Mucosa of stomach (tissue), 1 donor: ENCODE measurements around the gene CASP12.

ENCODE experiments used
- H3K27me3 ChIP-seq: one replicate; pipeline ENCODE4 v1.7.0; 2013; ENCODE audit warnings: mild to moderate bottlenecking, low read length; ENCODE audit not compliant: control insufficient read depth, insufficient read depth
- H3K36me3 ChIP-seq: one replicate; pipeline ENCODE4 v1.7.0; 2013; ENCODE audit warnings: low read length; ENCODE audit not compliant: control insufficient read depth, insufficient read depth
- H3K4me1 ChIP-seq: one replicate; pipeline ENCODE4 v1.7.0; 2013; ENCODE audit warnings: mild to moderate bottlenecking, low read length; ENCODE audit not compliant: control insufficient read depth, insufficient read depth
- H3K4me3 ChIP-seq: one replicate; pipeline ENCODE4 v1.7.0; 2013; ENCODE audit warnings: low read length
- H3K9ac ChIP-seq: one replicate; pipeline ENCODE4 v1.7.0; 2013; ENCODE audit warnings: mild to moderate bottlenecking, low read length, moderate library complexity
- H3K9me3 ChIP-seq: one replicate; pipeline ENCODE4 v1.7.0; 2013; ENCODE audit warnings: mild to moderate bottlenecking, low read length, moderate library complexity; ENCODE audit not compliant: control insufficient read depth
- donor health status: Pancreatic carcinoma.

CASP12 gene

GRCh38 chr11:104852811-104853210, 45.4 kb downstream of the CASP12 start:
- Histone ChIP-seq H3K4me1 (no peaks in the 10 kb centered on the region), H3K36me3 (no peaks in the 10 kb centered on the region), H3K27me3 (no peaks in the 10 kb centered on the region), H3K9ac (no peak overlapping the region), H3K4me3 (no peak overlapping the region), H3K9me3 (no peaks in the 10 kb centered on the region)

DNA sequence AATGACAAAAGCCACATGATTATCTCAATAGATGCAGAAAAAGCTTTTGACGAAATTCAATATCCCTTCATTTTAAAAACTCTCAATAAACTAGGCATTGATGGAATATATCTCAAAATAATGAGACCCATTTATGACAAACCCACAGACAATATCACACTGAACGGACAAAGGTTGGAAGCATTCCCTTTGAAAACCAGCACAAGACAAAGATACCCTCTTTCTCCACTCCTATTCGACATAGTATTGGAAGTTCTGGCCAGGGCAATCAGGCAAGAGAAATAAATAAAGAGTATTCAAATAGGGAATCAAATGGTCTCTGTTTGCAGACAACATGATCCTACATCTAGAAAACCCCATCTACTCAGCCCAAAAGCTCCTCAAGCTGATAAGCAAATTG, 52.0 kb downstream of the CASP12 start:
- Histone ChIP-seq H3K4me1 (no peaks in the 10 kb centered on the region), H3K27me3 (no peaks in the 10 kb centered on the region), H3K9me3 (no peaks in the 10 kb centered on the region), H3K36me3 (no peaks in the 10 kb centered on the region), H3K9ac (no peak overlapping the region), H3K4me3 (no peak overlapping the region)

- Histone ChIP-seq H3K4me3 (no peak overlapping the region), H3K9me3 (no peaks in the 10 kb centered on the region), H3K36me3 (no peaks in the 10 kb centered on the region), H3K9ac (no peak overlapping the region), H3K4me1 (no peaks in the 10 kb centered on the region), H3K27me3 (no peaks in the 10 kb centered on the region)
These were observed 53.8 kb downstream of the CASP12 start for GRCh38 chr11:104844451-104844850.

DNA sequence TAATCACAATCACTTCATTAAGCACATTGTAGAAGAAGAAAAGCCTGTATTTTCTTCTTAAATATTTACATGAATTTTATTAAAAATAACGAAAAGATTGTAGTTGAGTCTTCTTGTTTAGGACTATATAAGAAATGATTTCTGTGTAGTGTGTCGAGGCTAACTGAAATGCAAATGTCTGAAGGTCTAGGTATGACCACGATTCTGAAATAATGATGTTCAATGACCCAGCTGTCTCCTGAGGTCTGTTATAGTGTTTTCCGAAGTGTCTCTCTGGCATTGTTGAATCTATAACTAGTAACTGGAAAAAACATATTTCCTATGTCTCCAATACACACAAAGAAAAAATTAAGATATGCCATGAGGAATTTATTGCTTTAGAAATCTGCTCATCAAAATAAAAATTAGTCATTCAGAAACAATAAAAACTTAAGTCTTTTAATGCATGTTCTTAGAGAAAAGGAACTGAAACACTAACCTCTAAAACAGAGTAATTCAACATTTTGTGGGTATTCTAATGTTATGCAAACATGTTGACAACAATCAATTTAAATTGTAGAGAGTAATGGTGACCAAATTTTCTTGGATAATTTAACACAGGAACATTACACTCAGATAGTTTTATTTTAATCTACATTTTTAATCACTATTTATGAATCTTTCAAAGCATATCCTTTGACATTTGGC, 55.0 kb downstream of the CASP12 start:
- Histone ChIP-seq H3K36me3 (no peaks in the 10 kb centered on the region), H3K27me3 (no peaks in the 10 kb centered on the region), H3K9me3 (no peaks in the 10 kb centered on the region), H3K4me3 (no peak overlapping the region), H3K4me1 (no peaks in the 10 kb centered on the region), H3K9ac (no peak overlapping the region)

DNA sequence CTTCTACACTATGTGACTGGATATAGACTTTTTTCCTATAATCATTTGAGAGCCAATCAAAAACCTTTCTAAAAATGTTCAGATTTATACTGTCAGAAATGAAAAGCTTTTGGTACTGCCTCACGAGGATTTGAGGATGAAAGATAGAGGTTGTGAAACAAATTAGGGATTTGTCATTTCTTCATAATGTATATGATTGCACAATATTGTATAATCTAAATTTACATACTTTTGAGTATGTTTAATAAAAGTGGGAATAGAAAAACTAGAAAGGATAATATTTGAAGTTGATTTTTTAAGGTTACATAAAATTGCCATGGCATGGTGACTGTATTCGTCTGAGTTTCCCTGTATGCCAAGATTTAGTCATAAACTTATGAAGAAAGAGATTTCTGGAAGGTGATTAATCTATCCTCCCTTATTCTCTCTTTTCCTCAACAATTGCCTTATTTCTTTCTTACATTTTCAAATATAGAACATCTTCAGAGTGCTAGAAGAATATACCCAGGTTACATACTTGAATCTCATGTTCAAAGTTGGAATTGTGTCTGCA, 56.2 kb downstream of the CASP12 start:
- H3K4me3 ChIP-seq: no peak overlapping the region
- H3K9me3 ChIP-seq: no peaks in the 10 kb centered on the region
- no peak overlapping the region for H3K9ac ChIP-seq
- H3K4me1 ChIP-seq: no peaks in the 10 kb centered on the region
- no peaks in the 10 kb centered on the region for H3K27me3 ChIP-seq
- no peaks in the 10 kb centered on the region for H3K36me3 ChIP-seq

DNA sequence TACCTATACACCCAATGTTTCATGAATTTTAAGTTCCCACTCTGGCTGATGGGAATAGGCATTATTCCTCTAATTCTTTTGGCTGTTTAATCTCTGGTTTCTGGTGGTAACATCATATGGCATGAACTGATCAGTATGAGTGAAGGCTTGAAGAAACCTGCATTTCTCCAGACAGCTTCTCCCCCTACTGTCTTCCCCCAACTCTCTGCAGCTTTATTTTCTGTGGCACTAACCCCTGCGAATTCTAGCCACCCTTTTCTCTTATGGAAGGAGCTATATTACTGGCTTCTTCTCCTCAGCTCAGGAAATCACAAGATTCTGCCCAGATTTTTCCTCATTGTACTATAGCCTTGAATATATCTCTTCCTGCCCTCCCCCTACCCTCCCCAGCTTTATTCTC, 57.1 kb downstream of the CASP12 start:
- Histone ChIP-seq H3K27me3 (no peaks in the 10 kb centered on the region), H3K36me3 (no peaks in the 10 kb centered on the region), H3K9ac (no peak overlapping the region), H3K4me3 (no peak overlapping the region), H3K9me3 (no peaks in the 10 kb centered on the region), H3K4me1 (no peaks in the 10 kb centered on the region)

DNA sequence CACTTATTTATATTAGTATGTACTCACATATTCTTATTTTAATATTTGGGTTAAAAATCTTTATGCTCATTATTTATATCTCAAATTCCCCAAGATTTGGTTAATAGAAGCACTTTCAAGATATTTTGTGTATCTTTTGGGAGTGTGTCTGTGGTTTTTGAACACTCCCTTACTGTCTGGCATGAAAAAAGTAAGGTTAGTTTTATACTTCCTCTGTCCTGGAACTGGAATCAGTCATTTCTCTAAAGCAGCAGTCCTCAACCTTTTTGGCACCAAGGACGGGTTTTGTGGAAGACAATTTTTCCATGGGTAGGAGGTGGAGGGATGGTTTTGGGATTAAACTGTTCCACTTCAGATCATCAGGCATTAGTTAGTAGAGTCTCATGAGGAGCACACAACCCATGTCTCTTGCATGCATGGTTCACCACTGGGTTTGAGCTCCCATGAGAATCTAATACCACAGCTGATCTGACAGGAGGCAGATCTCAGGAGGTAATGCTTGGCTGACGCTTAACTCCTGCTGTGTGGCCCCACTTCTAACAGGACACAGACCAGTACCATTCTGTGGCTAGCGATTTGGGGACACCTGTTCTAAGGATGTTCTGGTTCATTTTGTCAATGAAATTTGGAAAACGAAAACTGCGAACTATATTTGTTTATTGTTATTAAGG, 60.2 kb downstream of the CASP12 start:
- H3K9me3 ChIP-seq: no peaks in the 10 kb centered on the region
- no peaks in the 10 kb centered on the region for H3K36me3 ChIP-seq
- no peak overlapping the region for H3K4me3 ChIP-seq
- no peak overlapping the region for H3K9ac ChIP-seq
- H3K27me3 ChIP-seq: no peaks in the 10 kb centered on the region
- no peaks in the 10 kb centered on the region for H3K4me1 ChIP-seq

DNA sequence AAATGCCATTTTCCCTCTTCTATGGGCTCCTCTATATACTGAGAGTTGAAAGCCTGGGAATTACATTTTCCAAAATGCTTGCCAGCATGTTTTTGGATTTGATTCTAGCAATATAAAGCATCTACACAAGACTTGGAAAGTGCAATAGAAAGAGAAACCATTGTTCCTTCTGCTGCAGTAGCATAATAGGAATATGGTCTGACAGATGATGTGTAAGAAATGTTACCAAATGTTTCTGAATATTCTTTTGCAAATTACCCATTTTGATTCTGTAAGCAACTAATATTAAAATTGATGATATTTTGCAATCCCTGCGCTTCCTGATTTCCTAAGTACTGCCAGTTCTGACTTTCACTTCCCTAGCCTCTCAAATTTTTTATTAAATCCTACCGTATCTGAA, 61.6 kb downstream of the CASP12 start:
- Histone ChIP-seq H3K36me3 (no peaks in the 10 kb centered on the region), H3K4me1 (no peaks in the 10 kb centered on the region), H3K9ac (no peak overlapping the region), H3K4me3 (no peak overlapping the region), H3K27me3 (no peaks in the 10 kb centered on the region), H3K9me3 (no peaks in the 10 kb centered on the region)
